ENCODE measurements around the gene RIPPLY1.
"Not testable (repeated sequence)": the region's sequence is repeated elsewhere in the genome, so short reads cannot be mapped to it uniquely, and the experiment has no call there.

- TF ChIP-seq CTCF, EP300 (IDR thresholded peaks at IDR 0.05): not testable (repeated sequence)
Measured at GRCh38 chrX:106872796-106873195, 30.3 kb downstream of the RIPPLY1 start.

All from upper lobe of left lung (tissue), 4 donors.